GM12874 (cell line): Measurements from ENCODE around the gene STK33.

Experiments
- TF ChIP-seq, protein P1 (sequence below): IDR thresholded peaks from 2 replicates; pipeline ENCODE4 v1.5.1; 2011; ENCODE audit warnings: low read depth, mild to moderate bottlenecking, control low read depth, low read length, moderate library complexity; ENCODE audit not compliant: insufficient read depth

Gene STK33

DNA sequence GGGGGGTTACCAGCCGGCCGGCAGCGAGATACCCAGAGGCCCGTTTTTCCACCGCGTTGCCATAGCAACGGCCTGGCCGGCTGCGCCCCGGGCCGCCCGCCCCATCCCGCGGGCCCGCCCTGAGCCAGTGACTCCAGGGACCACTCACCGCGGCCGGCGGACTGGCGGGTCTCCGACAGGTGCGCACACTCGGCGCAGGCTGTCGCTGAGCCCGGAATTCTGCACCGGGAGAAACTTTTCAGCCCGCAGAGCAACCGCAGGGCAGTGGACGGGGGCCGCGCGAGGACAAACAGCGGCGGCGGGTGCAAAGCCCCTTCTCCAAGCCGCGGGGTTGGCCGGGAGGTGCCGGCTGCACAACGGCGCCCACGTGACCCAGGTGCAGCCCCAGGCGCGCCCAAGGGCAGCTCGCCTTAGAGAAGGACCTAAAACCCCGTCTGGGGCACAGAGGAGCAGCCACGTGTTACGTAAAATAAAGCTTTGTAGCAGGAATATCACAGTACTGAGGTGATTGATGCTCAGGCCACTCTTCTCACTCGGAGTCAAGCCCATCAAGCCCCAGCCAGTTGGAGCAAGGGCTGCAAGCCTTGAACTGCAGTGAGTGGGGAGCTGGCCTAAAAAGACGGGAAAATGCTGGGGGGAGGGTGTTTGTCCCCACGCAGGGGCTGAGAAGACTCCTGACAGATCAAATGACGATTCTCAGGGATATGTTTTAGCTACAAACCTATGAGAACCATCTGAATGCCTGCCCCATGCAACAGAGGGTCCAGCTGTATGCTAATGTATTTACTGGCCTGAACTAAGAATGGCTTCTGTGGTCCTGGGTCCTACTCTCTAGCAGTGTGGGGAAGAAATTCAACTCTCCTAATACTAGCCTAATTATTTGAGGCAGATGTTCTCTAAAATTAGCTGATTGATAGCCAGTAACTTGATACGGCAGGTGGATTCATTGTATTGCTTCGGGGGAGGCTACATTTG is at the start of gene STK33:
Gene STK33 (minus strand): TSS at position 294 of the 975 bp plus-strand sequence. CDS start 119,323 bp downstream, outside the sequence.
- TF ChIP-seq, protein P1, sequence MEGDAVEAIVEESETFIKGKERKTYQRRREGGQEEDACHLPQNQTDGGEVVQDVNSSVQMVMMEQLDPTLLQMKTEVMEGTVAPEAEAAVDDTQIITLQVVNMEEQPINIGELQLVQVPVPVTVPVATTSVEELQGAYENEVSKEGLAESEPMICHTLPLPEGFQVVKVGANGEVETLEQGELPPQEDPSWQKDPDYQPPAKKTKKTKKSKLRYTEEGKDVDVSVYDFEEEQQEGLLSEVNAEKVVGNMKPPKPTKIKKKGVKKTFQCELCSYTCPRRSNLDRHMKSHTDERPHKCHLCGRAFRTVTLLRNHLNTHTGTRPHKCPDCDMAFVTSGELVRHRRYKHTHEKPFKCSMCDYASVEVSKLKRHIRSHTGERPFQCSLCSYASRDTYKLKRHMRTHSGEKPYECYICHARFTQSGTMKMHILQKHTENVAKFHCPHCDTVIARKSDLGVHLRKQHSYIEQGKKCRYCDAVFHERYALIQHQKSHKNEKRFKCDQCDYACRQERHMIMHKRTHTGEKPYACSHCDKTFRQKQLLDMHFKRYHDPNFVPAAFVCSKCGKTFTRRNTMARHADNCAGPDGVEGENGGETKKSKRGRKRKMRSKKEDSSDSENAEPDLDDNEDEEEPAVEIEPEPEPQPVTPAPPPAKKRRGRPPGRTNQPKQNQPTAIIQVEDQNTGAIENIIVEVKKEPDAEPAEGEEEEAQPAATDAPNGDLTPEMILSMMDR: no peak

DNA sequence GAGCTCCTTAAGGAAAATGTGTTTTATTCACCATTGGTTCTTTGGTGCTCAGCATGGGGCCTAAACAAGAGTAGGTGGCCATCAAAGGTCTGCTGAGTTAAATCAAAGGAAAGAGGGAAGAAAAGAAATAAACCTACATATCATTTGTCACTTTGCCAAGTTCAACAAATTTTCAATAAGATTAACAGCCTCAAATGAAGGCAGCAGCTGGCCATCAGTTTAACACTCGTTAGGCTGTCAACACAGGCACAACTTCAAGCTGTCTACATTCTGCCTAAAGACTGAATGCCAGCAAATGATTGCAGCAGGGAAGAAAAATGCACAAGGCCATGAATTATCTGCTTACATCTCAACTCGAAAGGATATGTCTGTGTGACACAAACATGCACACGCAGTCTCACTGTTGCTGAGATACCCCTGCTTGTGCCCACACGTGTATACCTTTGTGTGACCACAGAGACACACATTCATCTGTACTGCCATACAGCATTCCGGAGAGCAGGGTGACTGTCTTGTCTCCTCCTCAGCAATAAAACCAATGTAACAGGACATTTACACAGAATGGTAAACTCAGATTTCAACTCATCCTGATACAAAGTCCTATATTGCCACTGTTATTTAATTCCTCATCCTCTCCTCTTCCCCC is 48.3 kb upstream of the STK33 start:
- TF ChIP-seq, protein P1: no peak

DNA sequence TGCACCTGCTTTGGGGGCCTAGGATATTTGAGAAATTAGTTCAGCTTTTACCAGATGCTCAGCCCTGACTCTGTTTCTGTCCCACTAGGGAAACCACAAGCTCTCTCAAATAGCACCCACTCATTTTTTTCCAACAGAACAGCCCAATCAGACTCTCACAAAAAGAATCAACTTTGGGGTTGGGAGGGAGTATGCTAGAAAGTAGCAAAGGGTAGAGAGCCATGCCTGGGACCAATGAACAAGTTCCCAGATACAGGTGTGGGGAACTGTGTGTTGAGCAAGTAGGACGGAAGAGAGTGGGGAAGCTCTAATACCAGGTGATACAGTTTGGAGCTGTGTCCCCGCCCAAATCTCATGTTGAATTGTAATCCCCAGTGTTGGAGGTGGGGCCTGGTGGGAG is 47.3 kb upstream of the STK33 start:
- TF ChIP-seq, protein P1: no peak

DNA sequence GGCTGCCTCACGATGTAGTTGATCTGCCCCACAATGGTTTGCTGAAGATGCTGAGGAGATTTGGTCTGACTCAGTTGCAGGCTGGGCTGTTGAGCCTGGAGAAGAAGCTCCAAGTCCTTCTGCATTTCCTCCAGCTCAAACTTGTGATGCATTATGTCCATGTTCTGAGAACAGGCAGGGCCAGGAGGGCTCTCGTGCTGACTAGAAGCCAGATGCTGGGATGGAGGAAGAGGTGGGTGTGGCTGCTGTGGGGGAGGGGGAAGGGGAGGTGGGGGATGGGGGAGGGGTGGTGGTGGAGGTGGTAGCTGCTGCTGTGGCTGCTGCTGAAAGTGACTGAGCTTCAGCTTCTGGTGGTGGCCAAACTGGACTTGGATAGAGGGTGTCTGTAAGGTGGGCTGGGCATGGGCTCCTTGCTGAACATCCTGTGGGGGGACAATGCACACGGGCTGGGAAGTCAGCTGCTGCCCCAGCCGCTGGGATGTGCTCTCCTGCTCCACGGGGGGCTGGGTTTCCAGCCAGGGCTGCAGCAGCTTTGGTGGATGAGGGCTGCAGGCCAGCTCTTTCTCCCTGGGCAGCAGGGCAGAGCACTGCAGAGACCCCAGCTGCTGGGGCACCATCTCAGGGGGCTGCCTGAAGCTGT is 46.4 kb upstream of the STK33 start:
- TF ChIP-seq, protein P1: no peak

DNA sequence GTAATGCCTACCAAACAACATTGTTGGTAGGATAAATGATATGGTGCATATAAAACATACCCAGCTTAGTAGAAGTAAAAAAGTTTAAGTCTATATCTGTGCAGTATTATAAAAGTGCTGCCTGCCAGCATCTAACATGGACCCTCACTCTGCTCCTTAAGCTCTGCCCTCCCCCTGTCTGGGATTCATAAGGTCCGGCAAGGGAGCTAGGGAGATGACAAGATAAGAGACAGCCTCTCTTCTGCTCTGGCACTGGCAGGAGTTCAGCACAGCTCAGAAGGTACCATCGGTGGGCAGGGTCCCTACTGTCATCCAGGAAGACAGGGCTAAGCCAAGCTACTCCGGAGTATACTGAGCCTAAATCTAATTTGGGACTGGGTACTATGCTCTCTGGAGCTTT is 45.6 kb upstream of the STK33 start:
- TF ChIP-seq, protein P1: no peak

DNA sequence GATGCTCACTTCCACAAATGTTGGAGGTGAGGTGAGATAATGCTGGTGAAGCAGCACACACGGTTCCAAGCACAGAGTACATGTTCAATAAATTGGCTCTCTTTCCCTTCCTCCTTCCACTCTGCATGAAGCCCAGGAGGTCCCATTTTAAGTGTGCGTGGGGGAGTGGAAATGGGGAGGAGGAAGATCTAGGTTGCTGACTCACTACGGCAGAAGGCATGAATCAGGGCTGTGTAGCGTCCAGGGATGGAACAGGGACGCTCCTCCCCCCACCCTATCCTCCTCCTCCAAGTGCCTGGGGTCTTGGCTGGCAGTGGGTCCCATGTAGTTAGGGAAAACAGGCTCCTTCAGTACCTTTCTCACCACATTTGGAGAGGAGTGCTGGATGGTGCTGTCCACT is 44.3 kb upstream of the STK33 start:
- TF ChIP-seq, protein P1: no peak

DNA sequence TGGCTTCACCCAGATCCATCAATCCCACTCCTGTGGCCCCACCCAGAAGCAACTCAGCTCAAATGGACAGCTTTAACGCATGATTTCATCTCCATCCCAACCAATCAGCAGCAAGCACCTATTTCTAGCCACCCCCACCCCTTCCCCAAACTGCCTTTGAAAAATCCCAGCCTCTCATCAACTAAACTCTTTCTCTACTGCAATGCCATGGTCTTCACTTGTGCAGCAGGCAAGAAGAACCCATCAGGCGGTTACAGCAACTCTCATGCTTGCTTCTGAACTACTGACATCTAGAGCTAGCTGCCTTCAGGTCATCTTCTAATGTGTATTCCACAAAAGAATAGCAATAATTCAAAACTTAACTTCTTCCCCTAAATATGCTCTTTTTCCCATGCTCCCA is 42.1 kb upstream of the STK33 start:
- TF ChIP-seq, protein P1: no peak
